Psoas muscle (tissue), 8 donors: Measurements from ENCODE around the gene HOPX. TPM values are rescaled to one million over a fixed set of nuclear protein-coding genes. Genes with fewer than 3 reads are reported as not detected.

Experiments
- ATAC-seq, 4 donors: fragments of 200-7000 bp; cut with Tn5 transposase; one replicate each; pipeline ENCODE4 v1.9.1; 2020; ENCODE audit warnings: moderate library complexity in 3 of 4, mild to moderate bottlenecking in 2 of 4
- DNase-seq, 2 donors: peaks; one replicate each; pipeline ENCODE4 v3.0.0-alpha.2; 2020
- H3K27ac ChIP-seq: fragments of 200-600 bp; one replicate; pipeline ENCODE4 v1.8.0; 2022
- H3K27me3 ChIP-seq, 3 donors: fragments of 200-600 bp in 1 of 3; one replicate each; pipeline versions ENCODE4 v1.6.1 to v1.8.0; 2013 to 2022; ENCODE audit warnings: low read length in 2 of 3, mild to moderate bottlenecking in 2 of 3, moderate library complexity in 1 of 3; ENCODE audit not compliant: insufficient read depth in 3 of 3
- H3K36me3 ChIP-seq, 2 donors: fragments of 200-600 bp in 1 of 2; one replicate each; pipeline versions ENCODE4 v1.6.1 to v1.8.0; 2013 to 2022; ENCODE audit warnings: low read depth in 1 of 2, mild to moderate bottlenecking in 1 of 2, moderate library complexity in 1 of 2; ENCODE audit not compliant: insufficient read depth in 1 of 2
- H3K4me1 ChIP-seq: fragments of 200-600 bp; one replicate; pipeline ENCODE4 v1.8.0; 2022
- H3K4me3 ChIP-seq: fragments of 200-600 bp; one replicate; pipeline ENCODE4 v1.8.0; 2022; ENCODE audit warnings: mild to moderate bottlenecking
- H3K9me3 ChIP-seq: fragments of 200-600 bp; one replicate; pipeline ENCODE4 v1.8.0; 2022
- CTCF ChIP-seq: fragments of 200-600 bp; IDR thresholded peaks from one replicate; pipeline ENCODE4 v1.8.0; 2022; ENCODE audit warnings: antibody characterized with exemption
- WGBS, 3 donors: extraction: QIAGEN DNeasy Blood & Tissue Kit; methylation state at CpG; one replicate each; pipeline versions ENCODE4 v1.1.6 to v1.1.7; 2013; 5-methylcytosine and 5-hydroxymethylcytosine counted together
- intact Hi-C, 2 donors: fragments of 100-400 bp; cut with DNase I; formaldehyde crosslinking; loops; one replicate each; pipeline versions ENCODE4 v1.11.0 to v1.14.2; 2022
- polyA plus RNA-seq, 3 donors: library from polyadenylated mRNA; stranded (reverse); fragments of 200-250 nt; gene quantifications; one replicate each; pipeline ENCODE4 v1.2.3, GENCODE V29; 2013
- total RNA-seq, 4 donors: library from RNA; stranded (reverse); fragmentation: NEBNext Ultra II Directional in 2 of 4; extraction: Animal tissue kit (Norgen Biotek cat#: 25700) in 2 of 4; gene quantifications; one replicate each; pipeline versions ENCODE4 v1.2.1 to v1.2.4, GENCODE V29; 2021 to 2023
- donor health status: healthy with polysubstance abuse.
- donor health status: DM: no; HTN: no; CAD: no; lungs with moderate emphysema.
- donor health status: Bipolar disorder and iron deficiency.
- donor health status: healthy.
- donor health status: DM: yes; HTN: yes; CAD: no.
- donor health status: DM: no; HTN: no; CAD: no.
- donor health status: DM: no; HTN: no; CAD: no.
- donor health status: DM: yes; HTN: yes; CAD: no.

The HOPX gene
- total and polyA plus RNA-seq, 7 donors: 4.0 to 9.8 (median 5.9) TPM

GRCh38 chr4:56626963-56627362 is 54.1 kb downstream of the HOPX start:
- Histone ChIP-seq H3K36me3 (no peaks in the 10 kb centered on the region), H3K4me1 (no peaks in the 10 kb centered on the region), H3K27ac (no peak overlapping the region), H3K27me3 (no peaks in the 10 kb centered on the region), H3K9me3 (no peaks in the 10 kb centered on the region), H3K4me3 (no peak overlapping the region)
- WGBS, 3 donors: 86 to 88% (median 87%) methylated on average over 2 of the region's 2 CpGs
- DNase-seq (no peak), ATAC-seq (no peak)
- intact Hi-C loops: loop anchor here in 1 of 2 donors (10.0 kb wide), 1 partner anchor 178 kb away; no protein-coding TSS in a partner anchor
- peak; percentile 29 for TF ChIP-seq CTCF

GRCh38 chr4:56626420-56626819 is 54.7 kb downstream of the HOPX start:
- Histone ChIP-seq H3K4me1 (no peaks in the 10 kb centered on the region), H3K27me3 (no peaks in the 10 kb centered on the region), H3K9me3 (no peaks in the 10 kb centered on the region), H3K4me3 (no peak overlapping the region), H3K27ac (no peak overlapping the region), H3K36me3 (no peaks in the 10 kb centered on the region)
- no peak for DNase-seq
- intact Hi-C loops: loop anchor here in 1 of 2 donors (10.0 kb wide), 1 partner anchor 178 kb away; no protein-coding TSS in a partner anchor
- ATAC-seq: no peak
- WGBS, 3 donors: 76 to 89% (median 88%) methylated on average over 1 of the region's 1 CpG
- no peak for TF ChIP-seq CTCF

GRCh38 chr4:56622176-56622575 is 58.9 kb downstream of the HOPX start:
- Histone ChIP-seq H3K27me3 (no peaks in the 10 kb centered on the region), H3K9me3 (no peaks in the 10 kb centered on the region), H3K36me3 (no peaks in the 10 kb centered on the region), H3K27ac (no peak overlapping the region), H3K4me1 (peaks cover 6% of the 10 kb centered on the region), H3K4me3 (no peak overlapping the region)
- intact Hi-C loops: loop anchor here in 1 of 2 donors (10.0 kb wide), 1 partner anchor 183 kb away; no protein-coding TSS in a partner anchor
- no peak for DNase-seq
- 79 to 86% (median 79%) methylated on average over 1 of the region's 1 CpG for WGBS, 3 donors
- ATAC-seq: no peak
- no peak for TF ChIP-seq CTCF

- no peaks in the 10 kb centered on the region for H3K27me3 ChIP-seq
- DNase-seq (no peak), ATAC-seq (no peak)
- H3K4me3 ChIP-seq: no peak overlapping the region
- no peaks in the 10 kb centered on the region for H3K9me3 ChIP-seq
- TF ChIP-seq CTCF: no peak
- H3K4me1 ChIP-seq: peaks cover 6% of the 10 kb centered on the region
- H3K27ac ChIP-seq: no peak overlapping the region
- 30 to 57% (median 36%) methylated on average over 1 of the region's 1 CpG for WGBS, 3 donors
- intact Hi-C loops: loop anchor here in 1 of 2 donors (10.0 kb wide), 1 partner anchor 185 kb away; no protein-coding TSS in a partner anchor
- H3K36me3 ChIP-seq: no peaks in the 10 kb centered on the region
Measured at GRCh38 chr4:56619816-56620215, 61.3 kb downstream of the HOPX start.

GRCh38 chr4:56619160-56619559 is 61.9 kb downstream of the HOPX start:
- H3K27me3 ChIP-seq: no peaks in the 10 kb centered on the region
- H3K4me3 ChIP-seq: no peak overlapping the region
- whole genome bisulfite sequencing, 3 donors: 34 to 39% (median 35%) methylated on average over 2 of the region's 2 CpGs
- intact Hi-C loops: no loop called here
- H3K27ac ChIP-seq: no peak overlapping the region
- ATAC-seq: no peak
- peaks cover 6% of the 10 kb centered on the region for H3K4me1 ChIP-seq
- no peaks in the 10 kb centered on the region for H3K9me3 ChIP-seq
- no peak for DNase-seq
- H3K36me3 ChIP-seq: no peaks in the 10 kb centered on the region
- TF ChIP-seq CTCF: no peak
